ENCODE results near the gene ATP5PB. TPM values are rescaled to one million over a fixed set of nuclear protein-coding genes. Genes with fewer than 3 reads are reported as not detected.

ATP5PB gene
- 100 to 1,000 TPM; 268 to 339 (median 290) TPM for polyA plus RNA-seq (ENCODE audit: insufficient read depth in 1 of 5, insufficient read length in 5 of 5, low replicate concordance in 1 of 5)
- long read RNA-seq, donor 1, transcript ATP5PB-202 (7 exons, 3,156 nt), result major isoform, 113 of 161 reads
- long read RNA-seq, donor 1, partial matches to known transcripts, result 38 of 161 reads
- long read RNA-seq, donor 1, other reads (novel, unspliced or antisense), result 6 of 161 reads
- long read RNA-seq, donor 2, transcript ATP5PB-202 (7 exons, 3,156 nt), result major isoform, 74 of 88 reads
- long read RNA-seq, donor 2, partial matches to known transcripts, result 5 of 88 reads
- long read RNA-seq, donor 2, other reads (novel, unspliced or antisense), result 5 of 88 reads
- long read RNA-seq, donor 3, transcript ATP5PB-202 (7 exons, 3,156 nt), result major isoform, 82 of 130 reads
- long read RNA-seq, donor 3, partial matches to known transcripts, result 45 of 130 reads
- long read RNA-seq, donor 3, other reads (novel, unspliced or antisense), result 0 of 130 reads
- long read RNA-seq, donor 4, transcript ATP5PB-202 (7 exons, 3,156 nt), result major isoform, 50 of 67 reads
- long read RNA-seq, donor 4, partial matches to known transcripts, result 16 of 67 reads
- long read RNA-seq, donor 4, other reads (novel, unspliced or antisense), result 0 of 67 reads
- long read RNA-seq, donor 5, transcript ATP5PB-202 (7 exons, 3,156 nt), result major isoform, 115 of 171 reads
- long read RNA-seq, donor 5, partial matches to known transcripts, result 37 of 171 reads
- long read RNA-seq, donor 5, other reads (novel, unspliced or antisense), result 16 of 171 reads
- long read RNA-seq, donor 6, transcript ATP5PB-202 (7 exons, 3,156 nt), result major isoform, 132 of 166 reads
- long read RNA-seq, donor 6, partial matches to known transcripts, result 15 of 166 reads
- long read RNA-seq, donor 6, other reads (novel, unspliced or antisense), result 16 of 166 reads
- long read RNA-seq, donor 7, transcript ATP5PB-202 (7 exons, 3,156 nt), result major isoform, 69 of 78 reads
- long read RNA-seq, donor 7, partial matches to known transcripts, result 8 of 78 reads
- long read RNA-seq, donor 7, other reads (novel, unspliced or antisense), result 0 of 78 reads
- long read RNA-seq, donor 8, transcript ATP5PB-202 (7 exons, 3,156 nt), result major isoform, 47 of 62 reads
- long read RNA-seq, donor 8, partial matches to known transcripts, result 15 of 62 reads
- long read RNA-seq, donor 8, other reads (novel, unspliced or antisense), result 0 of 62 reads

- peak; percentile 96 to 98 for DNase-seq
Observed at GRCh38 chr1:111448918-111449702, at the start of gene ATP5PB, which contains the start of gene WDR77. Gene ATP5PB (plus strand): TSS chr1:111449464. CDS start chr1:111449542, 78 bp downstream. Gene WDR77 (minus strand): TSS chr1:111449256. CDS start chr1:111449169, 87 bp downstream.

- peak; percentile 42 to 55 for DNase-seq
Observed at GRCh38 chr1:111399792-111400610, 49.3 kb upstream of the ATP5PB start.

GRCh38 chr1:111402083-111402482 lies 47.2 kb upstream of the ATP5PB start:
- DNase-seq, result no peak

GRCh38 chr1:111404588-111404987 lies 44.7 kb upstream of the ATP5PB start:
- DNase-seq, result no peak

- peak; percentile 75 to 76 for DNase-seq
Observed at GRCh38 chr1:111406321-111406768, 42.9 kb upstream of the ATP5PB start.

- no peak for DNase-seq
Observed at GRCh38 chr1:111407301-111407700, 42.0 kb upstream of the ATP5PB start.

GRCh38 chr1:111412839-111413238 lies 36.4 kb upstream of the ATP5PB start:
- no peak for DNase-seq

GRCh38 chr1:111414756-111415155 lies 34.5 kb upstream of the ATP5PB start:
- DNase-seq, result no peak

- DNase-seq, result no peak
Observed at GRCh38 chr1:111415461-111415860, 33.8 kb upstream of the ATP5PB start.

GRCh38 chr1:111417755-111418154 lies 31.5 kb upstream of the ATP5PB start:
- no peak for DNase-seq

GRCh38 chr1:111419037-111419436 lies 30.2 kb upstream of the ATP5PB start:
- no peak for DNase-seq

GRCh38 chr1:111420377-111420776 lies 28.9 kb upstream of the ATP5PB start:
- no peak for DNase-seq

- no peak for DNase-seq
Observed at GRCh38 chr1:111422546-111423391, 26.5 kb upstream of the ATP5PB start.

- no peak for DNase-seq
Observed at GRCh38 chr1:111424281-111424680, 25.0 kb upstream of the ATP5PB start.

- DNase-seq, result no peak
Observed at GRCh38 chr1:111436726-111437125, 12.5 kb upstream of the ATP5PB start.

- no peak for DNase-seq
Observed at GRCh38 chr1:111439461-111440351, 9.6 kb upstream of the ATP5PB start.

GRCh38 chr1:111441573-111442192 lies 7.6 kb upstream of the ATP5PB start:
- no peak for DNase-seq
